Measurements from ENCODE around the gene THOC6. TPM values are rescaled to one million over a fixed set of nuclear protein-coding genes. Genes with fewer than 3 reads are reported as not detected.

The THOC6 gene
- total and polyA plus RNA-seq, 9 of the 15 experiments (the other 6 are each of a cell fraction or from before 2014, with no cell fraction given), result 2.5 to 65.4 (median 42.3) TPM

- TF ChIP-seq CCNT2 (IDR thresholded peaks at IDR 0.05; ENCODE audit: borderline replicate concordance, extremely low read depth, insufficient read length, low read depth, low read length) (no peak), ZNF77 (CRISPR knock-in tag; IDR thresholded peaks at IDR 0.05) (no peak), NCOR1 (IDR thresholded peaks at IDR 0.05) (no peak), RFX7 (CRISPR knock-in tag; IDR thresholded peaks at IDR 0.05) (no peak), HCFC1 (IDR thresholded peaks at IDR 0.05; ENCODE audit: low read depth, low read length) (no peak), ZNF76 (CRISPR knock-in tag; IDR thresholded peaks at IDR 0.05; ENCODE audit: borderline replicate concordance) (no peak)
These were observed 27.2 kb downstream of the THOC6 start (continued) for GRCh38 chr16:3051009-3051408.

- intact Hi-C loops (cut with micrococcal nuclease), result loop anchor here (10.0 kb wide), 1 partner anchor 123 kb away; no protein-coding TSS in a partner anchor
- DNase-seq (ENCODE audit: extremely low read depth in 1 of 4, low spot score in 3 of 4), result no peak
These were observed 27.7 kb downstream of the THOC6 start for GRCh38 chr16:3051494-3051893.

More at GRCh38 chr16:3051494-3051893, 27.7 kb downstream of the THOC6 start:
- Histone ChIP-seq H3K9ac (ENCODE audit: insufficient read depth in 1 of 2, low read depth in 2 of 2, low read length in 2 of 2) (no peak overlapping the region), H2AFZ (ENCODE audit: low read depth, low read length) (no peak overlapping the region), H3K27me3 (ENCODE audit: control insufficient read depth in 2 of 2, insufficient read depth in 2 of 2, low read length in 2 of 2) (peaks cover 2 to 34% of the 10 kb centered on the region in 2 experiments; a peak in 4 of 5 replicates), H4K20me1 (replicated peaks; ENCODE audit: control insufficient read depth, insufficient read depth, low read length) (no peaks in the 10 kb centered on the region; the same call in 1 of the 2 replicates), H3K9me3 (replicated peaks; ENCODE audit: control insufficient read depth, insufficient read depth, low read depth, low read length) (no peaks in the 10 kb centered on the region), H3K79me2 (ENCODE audit: control insufficient read depth, insufficient read depth, low read length) (no peaks in the 10 kb centered on the region), H3K4me2 (ENCODE audit: insufficient read depth, low read length) (no peak overlapping the region), H3K4me1 (replicated peaks in 1 of 2; ENCODE audit: control insufficient read depth in 2 of 2, insufficient read depth in 2 of 2, low read length in 2 of 2) (peaks cover 3 to 21% of the 10 kb centered on the region in 2 experiments; a peak in 2 of 5 replicates), H3K9me1 (ENCODE audit: control insufficient read depth, insufficient read depth, low read length) (no peaks in the 10 kb centered on the region), H3K36me3 (ENCODE audit: control insufficient read depth, insufficient read depth, low read length) (no peaks in the 10 kb centered on the region), H3K27ac (ENCODE audit: extremely low read depth, low read depth, low read length) (no peak overlapping the region), H3K4me3 (no peak overlapping the region)
- TF ChIP-seq ZNF668 (CRISPR knock-in tag; IDR thresholded peaks at IDR 0.05) (no peak), ZBTB43 (CRISPR knock-in tag; IDR thresholded peaks at IDR 0.05) (no peak), GMEB1 (CRISPR knock-in tag; IDR thresholded peaks at IDR 0.05) (no peak), USF2 (CRISPR knock-in tag; IDR thresholded peaks at IDR 0.05) (no peak), ZNF280B (CRISPR knock-in tag; IDR thresholded peaks at IDR 0.05) (no peak)
- ChIA-PET CTCF (ENCODE audit: low intra/inter-chr PET ratio) (no interaction called here), POLR2A (interaction anchor here (0.5 to 1.2 kb wide), 5 partner anchors 11 to 1895 kb away, joined by 3 to 5 read pairs (median 3); no protein-coding TSS in a partner anchor)
- WGBS (ENCODE audit: insufficient coverage, low coverage, missing lambda C conversion rate), result 18% methylated on average over 9 of the region's 9 CpGs
- FAIRE-seq (no peak), ATAC-seq (no peak)
- in situ Hi-C loops (cut with MboI), result no loop called here
- BruUV-seq (replicated peaks), result no TSS peak

Data from K562 (cell line).